ENCODE results near the gene METTL23. TPM values are rescaled to one million over a fixed set of nuclear protein-coding genes. Genes with fewer than 3 reads are reported as not detected.

The METTL23 gene
- total RNA-seq, 4 donors from 2014 or later, result 11.2 to 34.1 (median 24.7) TPM; not detected in 1

GRCh38 chr17:76686538-76687297, 39.9 kb upstream of the METTL23 start:
- 56 to 67% methylated on average over 7 to 15 of the region's 15 CpGs for WGBS, 2 donors (ENCODE audit: low coverage in 1 of 2)
- TF ChIP-seq POLR2A (IDR thresholded peaks at IDR 0.05), result no peak
- no peaks in the 10 kb centered on the region for H3K36me3 ChIP-seq
- in situ Hi-C loops (cut with MboI; ENCODE audit: low pct_ligation_motif_present in 1 of 4, low pct_unique_long_range_greater_than_20kb in 1 of 4, low sequenced_read_pairs in 3 of 4) (no loop called here), intact Hi-C loops (cut with DNase I; ENCODE audit: low total_unique reads) (no loop called here)
- no peak overlapping the region for H3K4me3 ChIP-seq
- no peaks in the 10 kb centered on the region for H3K9me3 ChIP-seq
- H3K27me3 ChIP-seq, result no peaks in the 10 kb centered on the region
- peak overlapping the region; percentile 65 to 89 (median 84) for H3K27ac ChIP-seq
- peaks cover 21 to 60% (median 42%) of the 10 kb centered on the region in 4 donors for H3K4me1 ChIP-seq
- DNase-seq, result no peak

- WGBS, 2 donors (ENCODE audit: low coverage in 1 of 2), result 45 to 79% methylated on average over 8 to 26 of the region's 26 CpGs
- Histone ChIP-seq H3K27me3 (no peaks in the 10 kb centered on the region), H3K27ac (peak overlapping the region; percentile 65 to 89 (median 84)), H3K4me3 (no peak overlapping the region), H3K4me1 (peaks cover 21 to 53% (median 36%) of the 10 kb centered on the region in 4 donors), H3K9me3 (no peaks in the 10 kb centered on the region), H3K36me3 (no peaks in the 10 kb centered on the region)
- intact Hi-C loops (cut with DNase I; ENCODE audit: low total_unique reads), result no loop called here
- in situ Hi-C loops (cut with MboI; ENCODE audit: low pct_ligation_motif_present in 1 of 4, low pct_unique_long_range_greater_than_20kb in 1 of 4, low sequenced_read_pairs in 3 of 4), result no loop called here
- no peak for DNase-seq
- no peak for TF ChIP-seq POLR2A (IDR thresholded peaks at IDR 0.05)
- TF ChIP-seq CTCF (IDR thresholded peaks at IDR 0.05), result no peak
- TF ChIP-seq POLR2AphosphoS5 (IDR thresholded peaks at IDR 0.05), result peak in 2 of 3 donors; percentile 18 to 33
These were observed 39.1 kb upstream of the METTL23 start for GRCh38 chr17:76687298-76688164.

GRCh38 chr17:76688165-76688622, 38.4 kb upstream of the METTL23 start:
- 58% methylated on average over 11 of the region's 11 CpGs; no CpG with 5 or more reads in 1 of the 2 donors for WGBS, 2 donors (ENCODE audit: low coverage in 1 of 2)
- Histone ChIP-seq H3K27ac (peak overlapping the region; percentile 65 to 89 (median 84)), H3K9me3 (no peaks in the 10 kb centered on the region), H3K27me3 (no peaks in the 10 kb centered on the region), H3K4me1 (peaks cover 21 to 46% (median 32%) of the 10 kb centered on the region in 4 donors), H3K36me3 (no peaks in the 10 kb centered on the region), H3K4me3 (no peak overlapping the region)
- in situ Hi-C loops (cut with MboI; ENCODE audit: low pct_ligation_motif_present in 1 of 4, low pct_unique_long_range_greater_than_20kb in 1 of 4, low sequenced_read_pairs in 3 of 4), result no loop called here
- intact Hi-C loops (cut with DNase I; ENCODE audit: low total_unique reads), result no loop called here
- DNase-seq, result no peak
- no peak for TF ChIP-seq POLR2A (IDR thresholded peaks at IDR 0.05)
- TF ChIP-seq CTCF (IDR thresholded peaks at IDR 0.05), result no peak
- TF ChIP-seq EP300 (IDR thresholded peaks at IDR 0.05; ENCODE audit: low read depth), result no peak

- in situ Hi-C loops (cut with MboI; ENCODE audit: low pct_ligation_motif_present in 1 of 4, low pct_unique_long_range_greater_than_20kb in 1 of 4, low sequenced_read_pairs in 3 of 4) (no loop called here), intact Hi-C loops (cut with DNase I; ENCODE audit: low total_unique reads) (no loop called here)
- 89 to 91% methylated on average over 9 to 11 of the region's 11 CpGs for WGBS, 2 donors (ENCODE audit: low coverage in 1 of 2)
- TF ChIP-seq CTCF (IDR thresholded peaks at IDR 0.05), result no peak
- TF ChIP-seq POLR2AphosphoS5 (IDR thresholded peaks at IDR 0.05), result no peak
- no peak for TF ChIP-seq EP300 (IDR thresholded peaks at IDR 0.05; ENCODE audit: low read depth)
- TF ChIP-seq POLR2A (IDR thresholded peaks at IDR 0.05), result no peak
- no peak overlapping the region for H3K4me3 ChIP-seq
- no peak for DNase-seq
- no peaks in the 10 kb centered on the region for H3K27me3 ChIP-seq
- peak overlapping the region; percentile 65 to 89 (median 84) for H3K27ac ChIP-seq
- H3K4me1 ChIP-seq, result peaks cover 23 to 47% (median 33%) of the 10 kb centered on the region in 4 donors
- H3K9me3 ChIP-seq, result no peaks in the 10 kb centered on the region
- H3K36me3 ChIP-seq, result no peaks in the 10 kb centered on the region
These were observed 36.8 kb upstream of the METTL23 start for GRCh38 chr17:76689859-76690258.

Measured in transverse colon (tissue), 4 donors.